NCI-H524 treated with DMSO at 0.1 percent for 48 hours (cell line): Measurements from ENCODE around the gene AMBN.

Source experiments
- DNase-seq: peaks from one replicate; lab custom pipeline; 2025; lab: John Stamatoyannopoulos, UW

Gene AMBN, protein sequence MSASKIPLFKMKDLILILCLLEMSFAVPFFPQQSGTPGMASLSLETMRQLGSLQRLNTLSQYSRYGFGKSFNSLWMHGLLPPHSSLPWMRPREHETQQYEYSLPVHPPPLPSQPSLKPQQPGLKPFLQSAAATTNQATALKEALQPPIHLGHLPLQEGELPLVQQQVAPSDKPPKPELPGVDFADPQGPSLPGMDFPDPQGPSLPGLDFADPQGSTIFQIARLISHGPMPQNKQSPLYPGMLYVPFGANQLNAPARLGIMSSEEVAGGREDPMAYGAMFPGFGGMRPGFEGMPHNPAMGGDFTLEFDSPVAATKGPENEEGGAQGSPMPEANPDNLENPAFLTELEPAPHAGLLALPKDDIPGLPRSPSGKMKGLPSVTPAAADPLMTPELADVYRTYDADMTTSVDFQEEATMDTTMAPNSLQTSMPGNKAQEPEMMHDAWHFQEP

GRCh38 chr4:70591955-70592582 is at the start of gene AMBN:
Gene AMBN (plus strand): TSS chr4:70592256. CDS start chr4:70592359, 103 bp downstream.
- DNase-seq = no peak

DNA sequence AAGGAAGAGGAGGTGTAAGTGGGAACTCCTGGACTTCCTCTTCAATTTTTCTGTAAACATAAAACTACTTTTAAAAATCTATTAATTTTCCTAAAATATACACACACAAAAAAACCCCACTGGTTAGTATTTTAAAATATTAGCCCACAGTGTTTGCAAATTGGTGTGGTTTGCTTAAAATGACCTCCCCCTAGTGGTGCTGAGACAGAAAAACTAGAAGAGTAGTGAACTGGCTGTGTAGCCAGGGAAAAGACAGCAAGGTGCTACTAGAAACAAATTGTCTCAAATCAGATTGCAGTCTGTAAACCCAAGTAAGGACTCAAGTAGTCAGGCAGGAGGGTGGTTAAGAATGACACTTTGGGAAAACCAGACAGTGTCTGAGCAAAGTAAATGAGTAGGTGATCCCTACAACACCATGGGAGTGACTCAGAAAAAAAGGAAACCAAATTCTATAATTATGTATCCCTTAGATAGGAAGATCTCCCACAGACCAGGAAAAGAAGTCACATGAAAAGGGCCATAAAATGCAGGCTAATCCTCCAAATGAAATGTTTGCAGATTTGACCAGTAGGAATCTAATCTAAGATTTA is 47.7 kb upstream of the AMBN start:
- no peak for DNase-seq

- no peak for DNase-seq
Measured at GRCh38 chr4:70556856-70557255, 35.2 kb upstream of the AMBN start.

DNA sequence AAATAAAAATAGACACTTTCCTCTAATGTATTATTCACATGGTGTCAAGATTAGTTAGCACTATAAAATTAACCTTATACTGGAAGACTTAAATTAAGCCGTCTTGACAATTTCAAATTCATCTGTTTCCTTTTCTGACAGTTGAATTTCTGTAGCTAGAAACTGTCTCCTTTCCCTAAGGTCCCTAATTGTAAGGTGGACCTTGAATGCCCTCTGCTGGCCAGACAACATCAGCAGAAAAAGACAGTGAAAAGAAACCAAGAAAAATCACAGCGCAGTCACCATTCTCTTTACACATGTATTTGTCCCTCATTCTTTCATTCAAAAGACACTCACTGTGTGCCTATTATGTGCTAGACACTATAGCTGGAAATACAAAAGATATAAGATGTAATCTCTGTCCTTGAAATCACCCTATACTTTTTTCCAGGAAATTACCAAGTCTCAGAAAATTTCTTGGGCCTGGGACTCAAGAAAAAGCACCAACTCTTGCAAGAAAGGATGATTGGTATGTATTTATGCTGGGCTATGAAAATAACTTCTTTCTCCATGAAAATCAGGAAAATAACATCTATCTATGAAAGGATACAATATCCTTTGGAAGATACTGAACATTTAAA is 32.7 kb upstream of the AMBN start:
- DNase-seq = no peak

- no peak for DNase-seq
Measured at GRCh38 chr4:70559924-70560323, 32.1 kb upstream of the AMBN start.

GRCh38 chr4:70564033-70564432 is 28.0 kb upstream of the AMBN start:
- no peak for DNase-seq

GRCh38 chr4:70570796-70571195 is 21.3 kb upstream of the AMBN start:
- DNase-seq = no peak

- DNase-seq = no peak
Measured at GRCh38 chr4:70571772-70572171, 20.3 kb upstream of the AMBN start.

- no peak for DNase-seq
Measured at GRCh38 chr4:70575964-70576363, 16.1 kb upstream of the AMBN start.

DNA sequence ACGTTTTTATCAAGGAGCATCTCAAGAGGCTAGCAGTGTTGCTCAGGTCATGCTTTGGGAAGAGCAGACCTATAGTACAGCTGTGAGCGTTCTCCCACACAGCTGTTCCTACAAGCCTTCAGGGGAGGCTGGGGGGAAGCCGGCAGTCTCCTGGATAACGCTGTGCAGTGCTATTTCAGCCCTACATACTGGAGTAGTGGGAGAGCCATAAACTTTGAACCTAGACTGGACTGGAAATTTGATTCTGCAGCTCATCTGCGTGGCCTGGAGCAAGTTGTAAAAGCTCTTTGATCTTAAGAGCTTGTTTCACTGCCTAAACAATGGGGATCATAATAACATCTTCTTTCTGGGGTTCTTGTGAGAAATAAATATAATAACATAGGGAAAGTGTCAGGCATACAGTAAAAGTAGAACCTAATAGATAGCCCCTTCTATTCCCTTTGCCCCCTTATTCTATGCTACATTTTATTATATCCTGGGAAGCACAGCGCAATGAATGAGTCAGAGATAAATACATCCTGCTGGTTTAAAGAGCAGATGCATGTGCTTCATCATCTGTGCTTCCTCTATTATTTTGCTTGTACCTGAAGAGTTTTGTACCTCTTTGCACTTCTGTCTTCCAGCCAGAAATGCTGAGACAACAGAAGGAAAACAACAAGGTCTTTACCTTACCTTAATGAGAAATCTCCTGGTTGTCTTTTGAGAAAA is 14.7 kb upstream of the AMBN start:
- DNase-seq = no peak

DNA sequence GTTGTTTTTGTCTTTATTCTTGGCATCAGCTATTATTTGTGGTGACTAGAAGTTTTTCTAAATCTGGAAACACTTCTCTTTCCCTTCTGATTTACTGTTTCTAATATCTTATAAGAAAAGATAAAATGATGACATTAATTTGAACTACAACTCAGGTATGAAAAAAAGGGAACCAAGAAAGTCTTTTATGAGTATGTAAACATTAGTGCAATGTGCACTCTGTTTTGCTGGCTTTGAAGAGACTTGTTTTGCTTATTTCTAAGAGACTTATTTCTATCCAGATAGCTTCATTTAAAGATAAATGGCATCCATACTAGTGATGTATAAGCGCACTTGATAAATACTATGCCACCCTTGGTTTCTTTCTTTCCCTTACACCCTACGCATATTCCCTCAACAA is 10.1 kb upstream of the AMBN start:
- DNase-seq = no peak

GRCh38 chr4:70583952-70584834 is 7.9 kb upstream of the AMBN start:
- no peak for DNase-seq

DNA sequence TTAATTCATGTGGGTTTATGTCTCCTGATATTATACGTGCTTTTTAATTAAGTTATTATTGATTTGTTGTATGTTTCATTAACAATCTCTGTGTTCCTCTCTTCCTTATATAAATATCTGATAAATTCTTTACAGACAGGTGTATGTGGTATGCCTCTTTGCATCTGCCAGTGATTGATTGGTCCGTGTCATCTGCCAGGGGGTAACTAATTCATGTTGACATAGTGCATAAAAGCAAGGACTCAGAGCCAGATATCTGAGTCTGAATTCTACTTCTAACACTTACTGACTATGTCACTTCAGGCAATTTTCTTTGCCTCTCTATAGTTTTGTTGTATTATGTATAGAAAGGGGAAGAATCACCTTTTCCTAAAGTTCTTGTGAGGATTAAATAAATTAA is 5.2 kb upstream of the AMBN start:
- no peak for DNase-seq

DNA sequence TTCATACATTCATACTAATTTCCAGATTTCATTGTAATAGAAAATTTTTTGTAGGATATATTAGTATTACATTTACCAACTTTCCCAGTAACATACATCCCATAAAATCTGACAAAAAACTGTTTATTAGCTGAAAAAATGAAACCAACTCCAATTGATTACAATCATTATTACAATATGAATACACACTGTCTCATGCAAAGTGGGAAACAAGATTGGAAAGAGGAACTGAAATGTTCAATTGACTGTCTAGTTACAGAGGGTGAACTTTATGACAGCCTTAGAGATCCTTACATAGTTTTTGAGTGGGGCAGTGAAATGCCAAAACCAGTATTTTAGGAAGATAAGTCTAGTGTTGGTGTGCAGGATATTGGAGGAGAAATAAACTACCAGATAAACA is 2.3 kb upstream of the AMBN start:
- no peak for DNase-seq

DNA sequence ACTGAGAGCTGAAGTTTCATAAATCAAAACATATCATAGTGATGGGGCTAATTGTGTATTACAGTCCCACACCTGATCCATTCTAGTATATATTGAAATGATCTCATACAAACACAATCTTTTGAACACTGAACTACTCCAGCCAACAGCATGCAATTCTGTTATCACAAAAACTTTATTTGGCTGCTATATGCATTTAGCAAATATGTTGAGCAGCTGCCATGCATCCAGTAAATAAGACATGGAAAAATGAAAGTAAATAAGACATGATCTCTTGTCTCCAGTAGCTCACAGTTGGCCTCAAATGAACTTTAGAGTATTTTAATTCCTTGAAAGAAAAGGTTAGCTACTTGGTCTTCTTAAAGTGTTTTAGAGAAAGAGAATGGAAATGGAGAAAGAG is 2.1 kb downstream of the AMBN start:
- no peak for DNase-seq

GRCh38 chr4:70600305-70600704 is 8.2 kb downstream of the AMBN start:
- no peak for DNase-seq

GRCh38 chr4:70600977-70601376 is 8.9 kb downstream of the AMBN start:
- DNase-seq = no peak

DNA sequence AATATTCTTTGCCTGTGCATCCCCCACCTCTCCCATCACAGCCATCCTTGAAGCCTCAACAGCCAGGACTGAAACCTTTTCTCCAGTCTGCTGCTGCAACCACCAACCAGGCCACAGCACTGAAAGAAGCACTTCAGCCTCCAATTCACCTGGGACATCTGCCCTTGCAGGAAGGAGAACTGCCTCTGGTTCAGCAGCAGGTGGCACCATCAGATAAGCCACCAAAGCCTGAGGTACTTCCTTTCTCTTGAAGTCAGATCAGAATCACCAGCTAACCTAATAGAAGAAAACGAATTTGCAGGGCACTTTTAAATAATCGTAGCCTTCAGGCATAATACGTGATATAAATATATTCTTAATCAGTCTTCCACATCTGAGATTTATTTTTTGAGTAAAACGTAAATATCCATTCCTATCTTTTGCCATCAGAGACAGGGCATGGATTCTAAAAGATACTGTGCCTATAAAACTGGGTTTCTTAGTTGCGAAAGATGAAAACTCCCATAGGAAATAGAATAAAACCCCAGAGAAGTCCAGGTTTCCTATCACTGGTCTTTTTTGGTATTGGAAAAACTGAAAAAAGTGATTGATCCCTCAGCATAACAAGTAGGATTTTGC is 9.5 kb downstream of the AMBN start:
- peak; percentile 46 for DNase-seq

- DNase-seq = no peak
Measured at GRCh38 chr4:70603856-70604255, 11.8 kb downstream of the AMBN start.

GRCh38 chr4:70606459-70606858 is 14.4 kb downstream of the AMBN start:
- DNase-seq = no peak
